Gastroesophageal sphincter (tissue), 3 donors: ENCODE data around the gene GABRD.

Experiments
- POLR2A ChIP-seq, 2 donors: fragments of 450-650 bp; IDR thresholded peaks; one replicate each; pipeline ENCODE4 v1.6.1; 2017; ENCODE audit warnings: antibody characterized with exemption in 2 of 2, mild to moderate bottlenecking in 2 of 2, moderate library complexity in 1 of 2
- POLR2AphosphoS5 ChIP-seq: sonication (generic); formaldehyde crosslinking; IDR thresholded peaks from one replicate; pipeline ENCODE4 v1.6.1; 2017; ENCODE audit warnings: antibody characterized with exemption
- TF ChIP-seq, protein P1 (sequence below), 4 experiments: fragments of 200-600 bp in 2 of 4; fragments of 450-650 bp in 2 of 4; sonication (generic) in 1 of 4; IDR thresholded peaks; one replicate each; pipeline ENCODE4 v1.5.1; 2017 to 2019; ENCODE audit warnings: antibody characterized with exemption in 4 of 4, mild to moderate bottlenecking in 2 of 4, moderate library complexity in 2 of 4

DNA sequence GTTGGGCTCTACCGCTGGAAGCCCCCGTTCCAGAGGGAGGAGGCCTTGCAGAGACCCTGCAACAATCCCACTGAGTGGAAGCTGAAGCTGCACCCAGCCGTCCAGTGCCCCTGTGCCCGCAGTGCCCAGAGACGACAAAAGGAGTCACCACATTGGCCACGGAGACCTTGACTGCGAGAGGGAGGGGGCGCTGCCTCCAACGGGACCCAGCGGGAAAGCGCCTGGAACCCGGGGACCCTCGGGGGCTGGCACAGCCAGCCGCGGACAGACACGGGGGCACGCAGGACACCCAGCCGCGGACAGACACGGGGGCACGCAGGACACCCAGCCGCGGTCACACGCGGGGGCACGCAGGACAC lies 38.0 kb upstream of the GABRD start:
- TF ChIP-seq, protein P1, sequence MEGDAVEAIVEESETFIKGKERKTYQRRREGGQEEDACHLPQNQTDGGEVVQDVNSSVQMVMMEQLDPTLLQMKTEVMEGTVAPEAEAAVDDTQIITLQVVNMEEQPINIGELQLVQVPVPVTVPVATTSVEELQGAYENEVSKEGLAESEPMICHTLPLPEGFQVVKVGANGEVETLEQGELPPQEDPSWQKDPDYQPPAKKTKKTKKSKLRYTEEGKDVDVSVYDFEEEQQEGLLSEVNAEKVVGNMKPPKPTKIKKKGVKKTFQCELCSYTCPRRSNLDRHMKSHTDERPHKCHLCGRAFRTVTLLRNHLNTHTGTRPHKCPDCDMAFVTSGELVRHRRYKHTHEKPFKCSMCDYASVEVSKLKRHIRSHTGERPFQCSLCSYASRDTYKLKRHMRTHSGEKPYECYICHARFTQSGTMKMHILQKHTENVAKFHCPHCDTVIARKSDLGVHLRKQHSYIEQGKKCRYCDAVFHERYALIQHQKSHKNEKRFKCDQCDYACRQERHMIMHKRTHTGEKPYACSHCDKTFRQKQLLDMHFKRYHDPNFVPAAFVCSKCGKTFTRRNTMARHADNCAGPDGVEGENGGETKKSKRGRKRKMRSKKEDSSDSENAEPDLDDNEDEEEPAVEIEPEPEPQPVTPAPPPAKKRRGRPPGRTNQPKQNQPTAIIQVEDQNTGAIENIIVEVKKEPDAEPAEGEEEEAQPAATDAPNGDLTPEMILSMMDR (IDR thresholded peaks at IDR 0.05) = no peak
- TF ChIP-seq POLR2AphosphoS5 (no peak), POLR2A (IDR thresholded peaks at IDR 0.05) (no peak)
